ENCODE data around the gene PHLDA2. TPM values are rescaled to one million over a fixed set of nuclear protein-coding genes. Genes with fewer than 3 reads are reported as not detected.

PHLDA2 gene
- polyA plus RNA-seq, 3 donors = 5.5 to 19.7 (median 6.7) TPM

DNA sequence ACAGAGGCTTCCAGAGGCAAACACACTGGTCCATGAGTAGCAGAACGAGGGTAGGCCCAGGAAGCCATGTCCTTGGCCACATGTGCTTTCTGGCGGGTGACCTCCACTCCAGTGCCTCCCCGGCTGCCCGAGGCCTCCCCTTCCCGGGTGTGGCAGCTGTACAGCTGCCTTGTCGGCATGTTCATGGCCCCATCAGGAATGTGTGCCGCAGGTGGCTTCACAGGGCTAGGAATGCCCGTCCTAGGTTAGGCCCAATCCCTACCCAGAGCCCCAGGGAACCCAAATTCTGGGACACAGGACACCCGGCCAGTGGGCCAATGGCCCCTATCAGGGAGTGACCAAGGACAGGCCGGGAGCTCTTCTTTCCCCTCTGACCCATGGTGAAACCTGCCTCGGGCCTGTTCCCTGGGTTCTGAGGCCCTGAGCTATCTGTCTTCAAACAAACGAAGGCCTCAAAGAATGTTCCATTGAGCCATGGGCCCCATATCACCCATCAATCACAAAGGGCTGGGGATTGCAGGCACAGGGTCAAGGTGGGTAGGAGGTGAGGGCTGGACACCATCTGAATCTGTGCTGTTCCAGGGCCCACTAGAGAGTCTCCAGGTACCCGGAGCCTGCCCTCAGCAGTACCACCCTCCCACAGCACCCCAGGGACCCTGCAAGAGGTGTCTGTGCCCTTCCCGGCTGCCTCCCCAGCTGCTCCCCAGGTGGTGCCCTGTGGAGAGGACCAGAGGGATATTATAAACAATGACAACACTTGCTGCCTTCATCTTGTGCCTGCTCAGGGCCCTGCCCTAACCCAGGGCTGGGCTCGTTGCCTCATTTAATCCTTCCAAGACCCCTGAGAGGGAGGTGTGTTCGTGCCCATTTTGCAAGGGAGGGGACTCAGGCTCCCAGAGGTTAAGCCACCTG is 39.6 kb downstream of the PHLDA2 start:
- no peak overlapping the region for H3K27ac ChIP-seq (ENCODE audit: low read depth, low read length)
- WGBS, 3 donors = 82 to 88% (median 86%) methylated on average over 16 of the region's 16 CpGs

DNA sequence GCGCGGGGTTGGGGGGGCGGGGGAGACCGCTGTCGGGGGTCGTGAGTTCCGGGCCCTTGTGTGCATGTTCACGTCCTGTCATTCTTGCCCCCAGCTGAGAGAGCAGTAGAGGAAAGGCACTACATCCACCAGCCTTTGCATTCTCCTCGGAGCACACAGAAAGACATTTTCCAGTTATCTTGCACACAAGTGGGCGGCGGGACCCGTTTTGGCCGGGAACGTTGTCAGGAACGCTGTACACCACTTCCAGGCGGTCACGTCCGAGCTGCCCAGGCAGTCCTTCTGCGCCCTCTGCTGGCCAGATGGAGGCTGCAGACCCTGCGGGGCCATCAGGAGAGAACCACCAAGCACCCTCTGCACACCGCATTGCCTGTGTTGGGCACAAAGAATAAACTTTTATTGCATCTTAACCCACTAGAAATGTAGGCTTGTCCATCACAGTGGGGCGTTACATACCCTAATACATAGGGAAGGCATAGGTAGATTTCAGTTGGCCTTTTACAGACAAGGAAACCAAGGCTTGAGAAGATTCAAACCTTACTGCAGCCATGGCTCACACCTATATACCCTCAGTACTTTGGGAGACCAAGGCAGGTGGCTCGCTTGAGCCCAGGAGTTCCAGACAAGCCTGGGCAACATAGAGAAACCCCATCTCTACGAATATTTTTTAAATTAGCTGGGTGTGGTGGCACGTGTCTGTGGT is 40.8 kb downstream of the PHLDA2 start:
- no peak overlapping the region for H3K27ac ChIP-seq (ENCODE audit: low read depth, low read length)
- 27 to 35% (median 27%) methylated on average over 25 of the region's 25 CpGs for WGBS, 3 donors

DNA sequence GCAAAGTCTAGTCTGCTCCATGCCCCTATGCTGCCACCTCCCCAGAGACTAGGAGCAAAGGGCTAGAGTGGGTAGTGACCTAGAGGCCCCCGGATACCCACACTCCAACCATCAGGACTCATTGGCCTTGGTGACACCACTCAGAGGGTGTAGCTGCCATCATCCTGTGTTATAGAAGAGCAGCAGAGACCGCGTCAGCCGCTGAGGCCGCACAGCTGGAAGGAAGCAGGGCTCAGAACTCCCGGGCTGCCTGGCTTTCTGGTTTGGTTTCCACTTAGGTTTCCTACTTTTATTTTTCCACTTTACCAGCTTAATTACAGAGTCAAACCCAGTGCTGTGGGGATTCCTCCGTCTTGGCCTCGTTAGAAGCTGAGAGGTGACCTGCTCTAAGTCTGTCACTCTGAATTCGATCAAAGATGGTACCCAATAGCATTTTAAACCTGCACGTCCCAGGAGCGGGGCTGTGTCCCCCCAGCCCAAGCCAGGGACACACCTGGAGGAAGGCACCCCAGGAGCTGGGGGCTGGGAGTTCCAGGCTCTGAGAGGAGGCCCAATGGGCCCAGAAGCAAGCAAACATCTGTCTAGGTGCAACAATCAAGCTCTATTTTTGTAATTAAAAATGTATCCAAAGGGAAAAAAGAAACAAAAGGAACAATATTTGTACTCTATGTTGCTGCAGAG is 41.6 kb downstream of the PHLDA2 start:
- H3K27ac ChIP-seq (ENCODE audit: low read depth, low read length) = no peak overlapping the region
- 67 to 80% (median 71%) methylated on average over 11 of the region's 11 CpGs for WGBS, 3 donors

DNA sequence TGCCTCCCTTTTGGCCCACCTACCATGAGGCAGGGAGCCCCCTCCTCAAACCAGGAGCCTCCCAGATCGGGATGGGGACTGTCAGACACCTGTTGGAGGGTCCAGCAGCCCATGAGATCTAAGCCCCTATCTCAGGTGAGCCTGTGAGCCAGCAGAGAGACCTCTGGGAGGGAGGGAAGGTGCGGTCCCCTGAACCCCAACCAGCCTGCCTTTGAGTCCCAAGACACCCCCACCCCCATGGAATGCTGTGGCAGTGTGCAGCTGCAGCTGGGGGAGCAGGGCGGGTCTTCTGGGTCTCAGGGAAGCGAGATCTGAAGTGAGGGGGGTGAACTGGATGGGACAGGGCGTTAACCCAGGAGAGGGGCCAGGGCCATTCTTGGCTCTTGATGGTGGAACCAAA is 42.3 kb downstream of the PHLDA2 start:
- H3K27ac ChIP-seq (ENCODE audit: low read depth, low read length) = no peak overlapping the region
- WGBS, 3 donors = 79 to 85% (median 85%) methylated on average over 5 of the region's 5 CpGs

DNA sequence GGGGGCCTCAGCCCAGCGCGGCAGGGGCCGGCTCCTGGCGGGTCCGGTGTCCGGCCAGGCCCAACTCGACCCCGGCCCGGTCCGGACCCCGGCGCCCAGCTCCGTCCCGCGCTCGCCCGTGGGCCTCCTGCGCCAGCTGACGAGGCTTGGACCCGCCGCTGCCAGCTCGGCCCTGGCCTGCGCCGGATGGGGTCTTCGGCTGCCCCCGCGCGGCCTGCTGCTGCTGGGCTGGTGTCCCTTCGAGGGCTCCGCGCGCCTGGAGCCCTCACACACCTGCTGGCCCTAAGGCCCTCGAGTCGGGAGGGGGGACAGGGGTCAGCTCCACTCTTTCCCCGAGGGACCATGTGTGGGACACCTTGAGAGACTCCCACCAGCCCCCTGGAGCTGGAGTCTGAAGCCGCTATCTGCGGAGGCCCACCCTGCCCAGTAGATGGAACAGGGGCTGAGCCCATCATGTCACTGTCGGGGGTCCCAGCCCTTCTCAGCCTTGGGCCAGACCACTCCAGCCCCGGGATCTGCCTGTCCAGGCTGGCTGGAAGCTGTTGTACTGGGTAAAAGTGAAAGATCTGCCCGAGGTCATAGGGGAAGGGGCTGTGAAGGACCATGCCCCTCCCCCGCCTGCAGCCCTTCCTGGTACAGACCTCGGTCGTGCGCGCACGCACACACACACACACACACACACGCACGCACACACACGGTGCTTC is 42.9 kb downstream of the PHLDA2 start:
- H3K27ac ChIP-seq (ENCODE audit: low read depth, low read length) = no peak overlapping the region
- WGBS, 3 donors = 15 to 27% (median 16%) methylated on average over 36 to 49 of the region's 49 CpGs

DNA sequence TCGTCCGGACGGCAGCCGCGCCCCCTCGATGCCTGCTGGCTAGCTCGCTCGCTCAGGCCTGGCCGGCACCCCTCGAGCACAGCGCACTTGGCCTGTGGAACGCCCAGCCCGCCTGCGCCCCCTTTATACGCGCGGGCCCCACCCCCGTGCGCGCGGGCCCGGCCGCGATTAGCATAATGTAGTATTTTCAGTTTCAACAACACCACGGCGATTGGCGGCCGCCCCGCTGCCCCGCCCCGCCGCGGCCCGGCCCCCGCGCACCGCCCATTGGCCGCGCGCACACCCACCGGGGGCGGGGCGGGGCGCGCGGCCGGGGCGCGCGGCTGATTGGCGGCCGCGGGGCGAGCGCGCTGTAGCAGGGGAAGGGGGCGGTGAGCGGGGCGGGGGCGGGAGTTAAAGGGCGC is 43.5 kb downstream of the PHLDA2 start, which contains the start of gene CDKN1C:
Gene CDKN1C (minus strand): TSS at position 98 of the 404 bp plus-strand sequence. CDS start 319 bp downstream, outside the sequence.
- no peak within 1 kb of the TSS for H3K27ac ChIP-seq (ENCODE audit: low read depth, low read length)
- 0 to 1% (median 1%) methylated on average over 24 to 59 of the region's 61 CpGs for WGBS, 3 donors

DNA sequence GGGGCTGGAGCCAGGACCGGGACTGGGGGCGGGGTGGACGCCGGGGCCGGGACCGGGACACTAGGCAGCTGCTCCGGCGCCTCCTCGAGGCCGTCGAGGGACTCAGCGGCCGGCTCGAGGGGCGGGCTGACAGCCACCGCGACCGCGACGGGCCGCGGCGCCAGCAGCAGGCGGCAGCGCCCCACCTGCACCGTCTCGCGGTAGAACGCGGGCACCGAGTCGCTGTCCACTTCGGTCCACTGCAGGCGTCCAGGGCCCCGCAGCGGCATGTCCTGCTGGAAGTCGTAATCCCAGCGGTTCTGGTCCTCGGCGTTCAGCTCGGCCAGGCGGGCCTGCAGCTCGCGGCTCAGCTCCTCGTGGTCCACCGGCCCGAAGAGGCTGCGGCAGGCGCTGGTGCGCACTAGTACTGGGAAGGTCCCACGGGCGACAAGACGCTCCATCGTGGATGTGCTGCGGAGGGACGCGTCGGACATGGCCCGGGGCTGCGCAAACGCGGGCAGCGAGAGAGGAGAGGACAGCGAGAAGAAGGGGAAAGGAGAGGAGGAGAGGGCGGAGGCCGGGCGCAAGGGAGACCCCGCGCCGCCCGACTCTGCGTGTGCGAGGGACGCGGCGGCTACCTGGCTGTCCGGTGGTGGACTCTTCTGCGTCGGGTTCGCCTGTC is 44.1 kb downstream of the PHLDA2 start:
- no peak overlapping the region for H3K27ac ChIP-seq (ENCODE audit: low read depth, low read length)
- WGBS, 3 donors = 0 to 1% (median 1%) methylated on average over 59 to 80 of the region's 80 CpGs

DNA sequence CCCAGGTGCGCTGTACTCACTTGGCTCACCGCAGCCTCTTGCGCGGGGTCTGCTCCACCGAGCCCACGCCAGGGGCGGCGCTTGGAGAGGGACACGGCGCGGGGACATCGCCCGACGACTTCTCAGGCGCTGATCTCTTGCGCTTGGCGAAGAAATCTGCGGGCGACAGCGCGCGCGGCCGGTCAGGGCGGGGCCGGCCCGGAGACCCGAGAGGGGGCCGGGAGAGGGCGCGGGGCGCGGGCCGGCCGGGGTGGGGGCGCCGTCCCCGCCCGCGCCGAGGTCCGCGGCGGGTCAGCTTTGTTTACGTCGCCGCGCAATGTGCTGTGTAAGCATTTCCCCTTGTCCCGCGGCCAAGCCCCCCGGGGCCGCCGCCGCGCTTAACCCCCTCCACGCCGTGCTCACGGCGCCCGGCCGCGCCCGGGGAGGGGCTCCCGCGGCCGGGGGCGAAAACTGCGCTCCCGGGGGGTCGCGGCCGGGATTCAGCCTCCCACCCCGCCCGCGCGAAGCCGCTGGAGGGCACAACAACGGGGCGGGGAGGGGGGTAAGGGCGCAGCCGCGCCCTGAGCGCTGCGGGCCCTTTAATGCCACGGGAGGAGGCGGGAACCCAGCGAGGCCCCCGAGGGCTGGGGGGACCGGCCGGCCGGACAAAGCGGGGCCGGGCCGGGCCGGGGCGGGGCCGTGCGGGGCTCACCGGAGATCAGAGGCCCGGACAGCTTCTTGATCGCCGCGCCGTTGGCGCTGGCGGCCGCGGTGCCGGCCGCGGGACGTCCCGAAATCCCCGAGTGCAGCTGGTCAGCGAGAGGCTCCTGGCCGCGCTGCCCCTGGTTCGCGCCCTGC is 45.0 kb downstream of the PHLDA2 start:
- H3K27ac ChIP-seq (ENCODE audit: low read depth, low read length) = no peak overlapping the region
- 0 to 2% (median 1%) methylated on average over 76 to 119 of the region's 119 CpGs for WGBS, 3 donors

DNA sequence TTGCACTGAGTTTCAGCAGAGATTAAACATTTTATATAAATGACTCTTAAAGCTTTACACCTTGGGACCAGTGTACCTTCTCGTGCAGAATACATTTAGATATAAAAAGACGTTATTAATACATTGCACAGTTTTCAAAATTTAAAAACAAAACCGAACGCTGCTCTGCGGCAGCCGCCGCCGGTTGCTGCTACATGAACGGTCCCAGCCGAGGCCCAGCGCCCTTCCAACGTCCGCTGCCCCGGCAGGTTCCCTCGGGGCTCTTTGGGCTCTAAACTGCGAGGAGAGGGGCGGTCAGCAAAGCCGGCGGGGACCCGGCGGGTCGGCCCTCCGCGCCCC is 45.6 kb downstream of the PHLDA2 start:
- WGBS, 3 donors = 4 to 23% (median 5%) methylated on average over 24 of the region's 24 CpGs
- no peak overlapping the region for H3K27ac ChIP-seq (ENCODE audit: low read depth, low read length)

DNA sequence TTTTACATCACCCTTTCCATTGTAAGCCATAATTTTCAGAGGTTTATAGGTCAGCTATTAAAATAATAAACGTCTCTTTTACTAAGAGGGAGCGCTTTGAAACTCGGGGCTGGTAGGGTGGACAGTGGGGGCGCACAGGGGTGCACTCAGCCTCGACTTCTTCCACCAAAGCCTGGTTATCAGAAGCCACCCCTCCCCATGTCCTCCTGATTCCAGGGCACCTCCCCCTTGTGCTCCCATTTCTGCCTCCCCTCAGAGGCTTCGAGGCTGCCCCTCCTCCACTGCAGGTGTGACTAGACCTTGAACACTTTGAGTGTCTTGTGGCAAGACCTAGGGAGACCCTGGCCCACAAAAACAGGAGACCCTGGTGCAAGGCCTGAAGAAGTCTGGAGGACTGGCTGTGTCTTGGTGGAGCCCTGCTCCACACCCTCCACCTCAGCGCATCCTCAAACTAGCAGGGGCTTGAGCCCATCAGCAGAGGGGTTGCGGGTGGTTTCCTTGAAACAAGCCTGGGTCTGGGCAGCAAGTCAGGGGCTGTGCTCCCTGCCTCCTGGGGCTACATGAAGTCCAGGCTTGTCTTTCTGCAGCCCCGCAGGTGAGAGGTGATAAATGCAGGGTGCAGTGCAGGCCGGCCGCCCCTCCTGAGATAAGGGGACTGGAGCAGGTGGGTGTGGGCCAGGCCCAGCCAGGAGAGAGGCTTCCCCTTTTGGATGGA is 46.7 kb downstream of the PHLDA2 start:
- H3K27ac ChIP-seq (ENCODE audit: low read depth, low read length) = no peak overlapping the region
- 69 to 74% (median 71%) methylated on average over 11 of the region's 11 CpGs for WGBS, 3 donors

DNA sequence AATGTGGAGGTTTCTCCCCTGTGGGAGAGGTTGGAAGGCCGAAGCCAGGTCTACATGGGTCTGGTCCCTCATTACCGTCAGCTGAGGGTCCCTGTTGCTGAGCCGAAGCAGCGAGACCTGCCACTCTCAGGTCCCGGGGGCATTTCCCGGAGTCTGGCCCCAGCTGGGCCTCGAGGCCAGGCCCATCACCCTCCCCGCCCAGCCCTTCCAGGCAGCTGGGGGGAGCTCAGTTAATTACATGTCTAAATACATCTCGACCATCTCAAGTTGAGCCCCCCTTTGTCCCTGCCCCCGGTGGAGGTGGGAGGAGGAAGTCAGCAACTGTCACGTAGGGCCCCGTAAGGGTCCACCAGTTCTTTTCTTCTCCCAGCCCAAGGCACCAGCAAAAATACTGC is 47.2 kb downstream of the PHLDA2 start:
- H3K27ac ChIP-seq (ENCODE audit: low read depth, low read length) = no peak overlapping the region

DNA sequence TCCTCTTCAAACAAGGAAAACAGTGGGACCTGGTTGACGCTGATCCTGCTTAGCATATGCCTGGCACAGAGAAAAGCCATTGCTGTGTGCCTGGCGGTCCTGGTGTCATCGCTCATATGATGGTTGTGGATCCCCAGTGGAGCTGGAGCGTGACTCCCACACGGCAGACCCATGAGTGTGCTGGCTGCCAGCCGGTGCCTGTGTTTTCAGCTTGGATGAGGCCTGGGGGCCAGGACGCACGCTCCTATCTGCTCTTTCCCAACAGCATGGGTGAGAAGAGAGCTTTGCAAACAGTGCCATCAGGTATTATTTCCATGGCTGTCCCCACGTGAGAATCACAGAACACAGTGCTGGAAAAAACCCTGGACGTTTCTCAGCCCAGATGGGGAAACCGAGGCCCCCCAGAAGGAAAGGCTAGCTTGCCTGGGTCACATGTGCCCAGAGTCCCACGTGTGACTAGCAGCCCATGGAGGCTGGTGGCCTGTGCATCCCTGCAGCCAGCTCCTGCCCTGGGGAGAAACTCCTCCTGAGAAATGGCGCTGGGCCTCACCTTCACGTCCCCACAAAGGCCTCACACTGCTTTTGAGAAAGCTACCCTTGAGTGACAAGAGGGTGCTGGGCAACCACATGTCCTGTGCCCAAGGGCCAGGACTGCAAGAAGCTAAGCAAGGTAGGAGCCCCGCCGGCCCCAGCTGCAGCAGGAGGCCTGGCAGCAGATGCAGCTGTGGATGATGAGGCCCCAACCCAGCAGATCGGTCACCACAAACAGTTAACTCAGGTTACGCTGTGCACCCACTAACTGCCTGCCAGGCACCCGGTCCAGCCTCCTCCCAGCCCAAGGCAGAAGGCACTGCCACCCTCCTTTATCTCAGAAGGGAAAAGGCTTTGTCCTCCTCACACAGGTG is 47.9 kb downstream of the PHLDA2 start:
- WGBS, 3 donors = 83 to 89% (median 84%) methylated on average over 19 of the region's 19 CpGs
- H3K27ac ChIP-seq (ENCODE audit: low read depth, low read length) = no peak overlapping the region

More for the DNA sequence above, 47.2 kb downstream of the PHLDA2 start:
- WGBS, 3 donors = 51 to 72% (median 51%) methylated on average over 12 of the region's 12 CpGs

DNA sequence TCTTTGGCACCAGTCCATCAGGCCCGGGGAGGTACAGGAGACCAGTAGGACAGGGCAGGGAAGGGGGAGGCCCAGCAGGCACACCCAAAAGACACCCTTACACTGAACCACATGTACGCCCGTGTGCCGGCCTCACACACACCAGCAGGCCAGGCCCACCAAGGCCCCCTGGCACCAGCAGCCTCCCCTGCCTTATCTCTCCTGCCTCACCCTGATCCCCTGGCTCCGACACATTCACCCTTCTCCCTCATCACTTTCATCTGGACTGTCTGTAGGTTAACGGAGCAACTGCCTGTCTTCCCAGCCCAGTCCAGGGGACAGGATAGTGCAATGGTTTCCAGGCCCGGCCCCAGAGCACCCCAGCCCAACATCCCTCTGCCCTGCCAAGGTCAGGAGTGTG is 48.6 kb downstream of the PHLDA2 start:
- 87 to 97% (median 91%) methylated on average over 6 to 7 of the region's 7 CpGs for WGBS, 3 donors
- H3K27ac ChIP-seq (ENCODE audit: low read depth, low read length) = no peak overlapping the region

DNA sequence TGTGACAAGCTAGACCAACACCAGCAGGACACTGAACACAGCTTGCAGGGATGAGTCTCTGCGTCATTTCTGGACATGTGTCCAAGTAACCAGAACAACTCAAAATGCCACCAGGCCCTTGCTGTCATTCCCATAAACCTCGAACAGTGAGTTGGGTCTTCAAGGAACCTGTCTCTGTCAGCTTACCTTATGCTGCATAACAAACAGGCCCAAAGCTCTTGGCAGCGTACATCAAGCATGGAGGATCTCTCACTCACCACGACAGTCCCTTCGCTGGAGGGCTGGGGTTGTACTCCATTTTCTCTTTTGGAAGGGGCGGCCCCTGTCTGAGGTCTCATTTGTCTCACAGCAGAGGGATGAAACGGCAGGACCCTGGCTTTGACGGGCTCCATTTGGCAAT is 50.4 kb downstream of the PHLDA2 start:
- WGBS, 3 donors = 92 to 97% (median 96%) methylated on average over 8 of the region's 8 CpGs
- no peak overlapping the region for H3K27ac ChIP-seq (ENCODE audit: low read depth, low read length)
